Measurements from ENCODE around the gene S100A3.

- TF ChIP-seq, protein P1, sequence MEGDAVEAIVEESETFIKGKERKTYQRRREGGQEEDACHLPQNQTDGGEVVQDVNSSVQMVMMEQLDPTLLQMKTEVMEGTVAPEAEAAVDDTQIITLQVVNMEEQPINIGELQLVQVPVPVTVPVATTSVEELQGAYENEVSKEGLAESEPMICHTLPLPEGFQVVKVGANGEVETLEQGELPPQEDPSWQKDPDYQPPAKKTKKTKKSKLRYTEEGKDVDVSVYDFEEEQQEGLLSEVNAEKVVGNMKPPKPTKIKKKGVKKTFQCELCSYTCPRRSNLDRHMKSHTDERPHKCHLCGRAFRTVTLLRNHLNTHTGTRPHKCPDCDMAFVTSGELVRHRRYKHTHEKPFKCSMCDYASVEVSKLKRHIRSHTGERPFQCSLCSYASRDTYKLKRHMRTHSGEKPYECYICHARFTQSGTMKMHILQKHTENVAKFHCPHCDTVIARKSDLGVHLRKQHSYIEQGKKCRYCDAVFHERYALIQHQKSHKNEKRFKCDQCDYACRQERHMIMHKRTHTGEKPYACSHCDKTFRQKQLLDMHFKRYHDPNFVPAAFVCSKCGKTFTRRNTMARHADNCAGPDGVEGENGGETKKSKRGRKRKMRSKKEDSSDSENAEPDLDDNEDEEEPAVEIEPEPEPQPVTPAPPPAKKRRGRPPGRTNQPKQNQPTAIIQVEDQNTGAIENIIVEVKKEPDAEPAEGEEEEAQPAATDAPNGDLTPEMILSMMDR (IDR thresholded peaks at IDR 0.05), result no peak
- TF ChIP-seq YY1 (IDR thresholded peaks at IDR 0.05; ENCODE audit: low read depth) (no peak), POLR2AphosphoS5 (IDR thresholded peaks at IDR 0.05; ENCODE audit: low read depth, low read length) (no peak), ZBTB33 (IDR thresholded peaks at IDR 0.05; ENCODE audit: borderline replicate concordance, low read depth) (no peak), TAF1 (IDR thresholded peaks at IDR 0.05; ENCODE audit: borderline replicate concordance, low read depth, low read length) (no peak)
- TF ChIP-seq, protein P2, sequence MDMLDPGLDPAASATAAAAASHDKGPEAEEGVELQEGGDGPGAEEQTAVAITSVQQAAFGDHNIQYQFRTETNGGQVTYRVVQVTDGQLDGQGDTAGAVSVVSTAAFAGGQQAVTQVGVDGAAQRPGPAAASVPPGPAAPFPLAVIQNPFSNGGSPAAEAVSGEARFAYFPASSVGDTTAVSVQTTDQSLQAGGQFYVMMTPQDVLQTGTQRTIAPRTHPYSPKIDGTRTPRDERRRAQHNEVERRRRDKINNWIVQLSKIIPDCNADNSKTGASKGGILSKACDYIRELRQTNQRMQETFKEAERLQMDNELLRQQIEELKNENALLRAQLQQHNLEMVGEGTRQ (IDR thresholded peaks at IDR 0.05; ENCODE audit: borderline replicate concordance, low read depth, low read length), result no peak
Observed at GRCh38 chr1:153545067-153546055, 3.7 kb downstream of the S100A3 start, which contains the start of gene S100A4.
